ENCODE measurements around the gene CZIB. TPM values are rescaled to one million over a fixed set of nuclear protein-coding genes. Genes with fewer than 3 reads are reported as not detected.

The CZIB gene
- total RNA-seq, 1 experiment from 2014 or later = 67.0 TPM

- no peak overlapping the region for H2BK12ac ChIP-seq (ENCODE audit: insufficient read length, low read depth, low read length)
- no peak overlapping the region for H2BK20ac ChIP-seq (ENCODE audit: low read depth, low read length, poor library complexity, severe bottlenecking)
- no peaks in the 10 kb centered on the region for H4K20me1 ChIP-seq (ENCODE audit: control insufficient read depth, insufficient read depth, insufficient read length)
- H2BK120ac ChIP-seq (ENCODE audit: low read depth, low read length, poor library complexity, severe bottlenecking) = no peak overlapping the region
- H3K4me3 Mint-ChIP-seq = no peak overlapping the region
- H3K27me3 Mint-ChIP-seq (ENCODE audit: low read depth) = no peaks in the 10 kb centered on the region
- H3K23ac ChIP-seq (ENCODE audit: insufficient read length, low read depth, low read length) = no peak overlapping the region
- H2AFZ ChIP-seq (ENCODE audit: low read length) = no peak overlapping the region
- peaks cover 20 to 23% of the 10 kb centered on the region in 2 experiments for H3K9me3 Mint-ChIP-seq
- H3K27ac Mint-ChIP-seq = no peak overlapping the region
- no peak overlapping the region for H4K5ac ChIP-seq (ENCODE audit: insufficient read length, low read depth, low read length)
- no peaks in the 10 kb centered on the region for H3K27me3 ChIP-seq (ENCODE audit: insufficient read depth, low read length)
- peaks cover 16% of the 10 kb centered on the region for H3K9me3 ChIP-seq (ENCODE audit: control insufficient read depth, low read depth, low read length)
- H3K56ac ChIP-seq (ENCODE audit: insufficient read length, low read depth, low read length) = no peak overlapping the region
- H3K79me1 ChIP-seq (ENCODE audit: insufficient read depth, low read depth, low read length, poor library complexity, severe bottlenecking) = no peaks in the 10 kb centered on the region
- WGBS (ENCODE audit: extremely low coverage, insufficient read length, low lambda C conversion rate) = no CpG with 5 or more reads among the region's 7 CpGs
- no peaks in the 10 kb centered on the region for H3K79me2 ChIP-seq (ENCODE audit: insufficient read depth, low read length)
- H3K36me3 Mint-ChIP-seq (ENCODE audit: insufficient read depth in 1 of 3, low read depth in 3 of 3) = peaks cover 53 to 89% (median 86%) of the 10 kb centered on the region in 3 experiments
- no peak overlapping the region for H2BK5ac ChIP-seq (ENCODE audit: insufficient read length, low read length)
- no peak overlapping the region for H3K4ac ChIP-seq (ENCODE audit: low read depth, low read length)
- H3K9ac ChIP-seq (ENCODE audit: extremely low read depth, insufficient read length, low read length) = no peak overlapping the region
- no peaks in the 10 kb centered on the region for H3K23me2 ChIP-seq (ENCODE audit: insufficient read length, low read depth, low read length, poor library complexity, severe bottlenecking)
- no peak for DNase-seq
- no peak overlapping the region for H3T11ph ChIP-seq (ENCODE audit: low read length)
- no peak overlapping the region for H4K91ac ChIP-seq (ENCODE audit: insufficient read length, low read depth, low read length)
- no peak overlapping the region for H2BK15ac ChIP-seq (ENCODE audit: low read depth, low read length)
- H3K4me1 ChIP-seq (ENCODE audit: insufficient read depth, low read length) = no peaks in the 10 kb centered on the region
- H4K8ac ChIP-seq (replicated peaks; ENCODE audit: insufficient read length, low read depth, low read length) = no peak overlapping the region
- no peaks in the 10 kb centered on the region for H3K4me1 Mint-ChIP-seq
- H3K18ac ChIP-seq (ENCODE audit: insufficient read length, low read depth, low read length) = no peak overlapping the region
- no peak overlapping the region for H3K4me2 ChIP-seq (ENCODE audit: insufficient read depth, insufficient read length, low read length)
- TF ChIP-seq, protein P1, sequence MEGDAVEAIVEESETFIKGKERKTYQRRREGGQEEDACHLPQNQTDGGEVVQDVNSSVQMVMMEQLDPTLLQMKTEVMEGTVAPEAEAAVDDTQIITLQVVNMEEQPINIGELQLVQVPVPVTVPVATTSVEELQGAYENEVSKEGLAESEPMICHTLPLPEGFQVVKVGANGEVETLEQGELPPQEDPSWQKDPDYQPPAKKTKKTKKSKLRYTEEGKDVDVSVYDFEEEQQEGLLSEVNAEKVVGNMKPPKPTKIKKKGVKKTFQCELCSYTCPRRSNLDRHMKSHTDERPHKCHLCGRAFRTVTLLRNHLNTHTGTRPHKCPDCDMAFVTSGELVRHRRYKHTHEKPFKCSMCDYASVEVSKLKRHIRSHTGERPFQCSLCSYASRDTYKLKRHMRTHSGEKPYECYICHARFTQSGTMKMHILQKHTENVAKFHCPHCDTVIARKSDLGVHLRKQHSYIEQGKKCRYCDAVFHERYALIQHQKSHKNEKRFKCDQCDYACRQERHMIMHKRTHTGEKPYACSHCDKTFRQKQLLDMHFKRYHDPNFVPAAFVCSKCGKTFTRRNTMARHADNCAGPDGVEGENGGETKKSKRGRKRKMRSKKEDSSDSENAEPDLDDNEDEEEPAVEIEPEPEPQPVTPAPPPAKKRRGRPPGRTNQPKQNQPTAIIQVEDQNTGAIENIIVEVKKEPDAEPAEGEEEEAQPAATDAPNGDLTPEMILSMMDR (conservative IDR thresholded peaks at IDR 0.05) = no peak
- H3K27ac ChIP-seq (ENCODE audit: insufficient read length, low read depth, low read length) = no peak overlapping the region
- no peak overlapping the region for H2AK5ac ChIP-seq (ENCODE audit: insufficient read length, low read length)
- H3K14ac ChIP-seq (ENCODE audit: insufficient read depth, low read length) = no peak overlapping the region
Observed at GRCh38 chr1:53210352-53210751, 10.1 kb downstream of the CZIB start.
